Glutamatergic neuron (in vitro differentiated cells): ENCODE measurements around the gene ULK2. TPM values are rescaled to one million over a fixed set of nuclear protein-coding genes. Genes with fewer than 3 reads are reported as not detected.

ENCODE experiments used
- DNase-seq: peaks from one replicate; pipeline ENCODE4 v3.0.0; 2022
- H3K27ac Mint-ChIP-seq: one replicate; pipeline ENCODE4 v1.8.0; 2020; ENCODE audit warnings: mild to moderate bottlenecking, mixed read lengths, inconsistent platforms; ENCODE audit not compliant: unreplicated experiment
- H3K27me3 Mint-ChIP-seq: one replicate; pipeline ENCODE4 v1.8.0; 2020; ENCODE audit warnings: mild to moderate bottlenecking, moderate library complexity, mixed read lengths, inconsistent platforms; ENCODE audit not compliant: unreplicated experiment
- H3K36me3 Mint-ChIP-seq: one replicate; pipeline ENCODE4 v1.8.0; 2020; ENCODE audit warnings: mild to moderate bottlenecking, mixed read lengths, inconsistent platforms; ENCODE audit not compliant: unreplicated experiment
- H3K4me1 Mint-ChIP-seq: one replicate; pipeline ENCODE4 v1.8.0; 2020; ENCODE audit warnings: mild to moderate bottlenecking, low read depth, mixed read lengths, inconsistent platforms; ENCODE audit not compliant: unreplicated experiment
- H3K4me3 Mint-ChIP-seq: one replicate; pipeline ENCODE4 v1.8.0; 2020; ENCODE audit warnings: mild to moderate bottlenecking, mixed read lengths, inconsistent platforms; ENCODE audit not compliant: unreplicated experiment
- H3K9me3 Mint-ChIP-seq: one replicate; pipeline ENCODE4 v1.8.0; 2020; ENCODE audit warnings: mild to moderate bottlenecking, moderate library complexity, mixed read lengths, inconsistent platforms; ENCODE audit not compliant: unreplicated experiment
- CTCF ChIP-seq: fragments of 200-600 bp; sonication (generic); IDR thresholded peaks from one replicate; pipeline ENCODE4 v1.5.0; 2021; ENCODE audit not compliant: partially characterized antibody, unreplicated experiment
- long read RNA-seq: library from polyadenylated mRNA; unstranded; transcript quantifications from one replicate; pipeline ENCODE4 v2.0.0, GENCODE V29; 2020; ENCODE audit not compliant: unreplicated experiment
- total RNA-seq: library from RNA; stranded (reverse); fragmentation: NEBNext Ultra II Directional; extraction: Animal tissue kit (Norgen Biotek cat#: 25700); gene quantifications from one replicate; pipeline ENCODE4 v1.2.1, GENCODE V29; 2021; ENCODE audit not compliant: unreplicated experiment

ULK2 gene
- total RNA-seq: 42.3 TPM
- long read RNA-seq, partial matches to known transcripts: 2 of 3 reads
- long read RNA-seq, other reads (novel, unspliced or antisense): 0 of 3 reads

GRCh38 chr17:19867329-19868078 lies at the start of gene ULK2:
ULK2 (minus strand) TSS chr17:19867936; CDS start chr17:19867417, 519 bp downstream.
- no peaks in the 10 kb centered on the region for H3K36me3 Mint-ChIP-seq
- DNase-seq: peak; percentile 82
- peaks cover 7% of the 10 kb centered on the region for H3K27me3 Mint-ChIP-seq
- no peak for TF ChIP-seq CTCF
- peaks cover 4% of the 10 kb centered on the region for H3K9me3 Mint-ChIP-seq
- peak within 1 kb of the TSS; percentile 90 for H3K4me3 Mint-ChIP-seq
- H3K4me1 Mint-ChIP-seq: peaks cover 1% of the 10 kb centered on the region
- peak within 1 kb of the TSS; percentile 66 for H3K27ac Mint-ChIP-seq

- TF ChIP-seq CTCF: no peak
- Mint-ChIP-seq H3K36me3 (no peaks in the 10 kb centered on the region), H3K27ac (no peak overlapping the region), H3K4me1 (no peaks in the 10 kb centered on the region), H3K27me3 (peaks cover 1% of the 10 kb centered on the region), H3K9me3 (no peaks in the 10 kb centered on the region), H3K4me3 (no peak overlapping the region)
- no peak for DNase-seq
Observed at GRCh38 chr17:19915245-19915978, 47.7 kb upstream of the ULK2 start.

GRCh38 chr17:19911033-19911432 lies 43.3 kb upstream of the ULK2 start:
- H3K4me1 Mint-ChIP-seq: no peaks in the 10 kb centered on the region
- H3K36me3 Mint-ChIP-seq: no peaks in the 10 kb centered on the region
- DNase-seq: no peak

GRCh38 chr17:19909139-19909538 lies 41.4 kb upstream of the ULK2 start:
- Mint-ChIP-seq H3K9me3 (no peaks in the 10 kb centered on the region), H3K4me3 (no peak overlapping the region), H3K27me3 (peaks cover 1% of the 10 kb centered on the region), H3K27ac (no peak overlapping the region), H3K36me3 (no peaks in the 10 kb centered on the region), H3K4me1 (no peaks in the 10 kb centered on the region)
- TF ChIP-seq CTCF: no peak
- DNase-seq: no peak

More at GRCh38 chr17:19911033-19911432, 43.3 kb upstream of the ULK2 start:
- H3K27ac Mint-ChIP-seq: no peak overlapping the region
- H3K9me3 Mint-ChIP-seq: no peaks in the 10 kb centered on the region
- TF ChIP-seq CTCF: no peak
- H3K4me3 Mint-ChIP-seq: no peak overlapping the region
- peaks cover 1% of the 10 kb centered on the region for H3K27me3 Mint-ChIP-seq

- Mint-ChIP-seq H3K27me3 (no peaks in the 10 kb centered on the region), H3K4me1 (no peaks in the 10 kb centered on the region), H3K27ac (no peak overlapping the region), H3K9me3 (no peaks in the 10 kb centered on the region), H3K4me3 (no peak overlapping the region), H3K36me3 (no peaks in the 10 kb centered on the region)
- no peak for TF ChIP-seq CTCF
- DNase-seq: no peak
Observed at GRCh38 chr17:19905502-19905901, 37.8 kb upstream of the ULK2 start.
